ENCODE data around the gene TBC1D14.

The TBC1D14 gene

DNA sequence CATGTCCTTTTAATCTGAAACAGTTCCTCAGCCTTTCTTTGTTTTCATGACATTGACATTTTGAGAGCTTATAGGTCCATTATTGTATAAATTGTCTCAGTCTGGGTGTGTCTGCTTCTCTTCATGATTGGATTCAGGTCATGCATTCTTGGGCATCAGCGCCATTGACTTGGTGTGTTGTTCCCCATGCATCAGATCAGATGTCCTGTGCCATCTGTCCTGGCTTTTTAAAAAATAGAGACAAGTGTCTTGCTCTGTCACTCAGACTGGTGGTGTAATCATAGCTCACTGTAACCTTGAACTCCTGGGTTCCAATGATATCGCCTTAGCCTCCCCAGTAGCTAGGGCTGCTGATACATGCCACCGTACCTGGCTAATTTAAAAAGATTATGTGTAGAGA lies 55.7 kb downstream of the TBC1D14 start:
- Histone ChIP-seq H3K27me3 (replicated peaks) (no peaks in the 10 kb centered on the region), H3K27ac (no peak overlapping the region), H3K4me3 (ENCODE audit: low read depth, low read length) (no peak overlapping the region), H3K36me3 (replicated peaks) (no peaks in the 10 kb centered on the region)
- DNase-seq: no peak
- in situ Hi-C loops (cut with HindIII; ENCODE audit: low pct_ligation_motif_present, low sequenced_read_pairs): no loop called here
- TF ChIP-seq CTCF (IDR thresholded peaks at IDR 0.05; ENCODE audit: low read depth, low read length, missing control alignments): no peak

GRCh38 chr4:6967846-6968340 lies 58.3 kb downstream of the TBC1D14 start:
- no peaks in the 10 kb centered on the region for H3K27me3 ChIP-seq (replicated peaks)
- H3K27ac ChIP-seq: no peak overlapping the region
- no peak for DNase-seq
- H3K4me3 ChIP-seq (ENCODE audit: low read depth, low read length): no peak overlapping the region
- no peak for TF ChIP-seq CTCF (IDR thresholded peaks at IDR 0.05; ENCODE audit: low read depth, low read length, missing control alignments)
- in situ Hi-C loops (cut with HindIII; ENCODE audit: low pct_ligation_motif_present, low sequenced_read_pairs): no loop called here
- H3K36me3 ChIP-seq (replicated peaks): no peaks in the 10 kb centered on the region

DNA sequence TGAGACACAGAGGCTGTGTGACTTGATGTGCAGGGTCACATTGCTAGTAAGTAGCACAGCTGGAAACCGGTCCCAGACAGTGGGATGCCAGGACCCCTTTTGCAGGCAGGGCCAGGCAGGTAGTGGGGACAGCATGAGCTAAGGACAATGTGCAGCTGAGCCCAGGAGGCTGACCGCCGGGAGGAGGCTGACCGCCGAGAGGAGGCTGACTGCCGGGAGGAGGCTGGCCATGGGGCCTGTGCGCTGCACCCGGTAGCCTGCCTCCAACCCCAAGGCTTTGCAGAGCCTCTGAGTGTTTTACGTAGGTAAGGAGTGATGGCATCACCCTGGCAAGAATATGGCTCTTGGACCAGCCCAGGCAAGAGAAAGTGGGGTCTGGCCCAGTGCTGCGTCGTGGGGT lies 58.9 kb downstream of the TBC1D14 start:
- DNase-seq: no peak
- in situ Hi-C loops (cut with HindIII; ENCODE audit: low pct_ligation_motif_present, low sequenced_read_pairs): no loop called here
- Histone ChIP-seq H3K27me3 (replicated peaks) (no peaks in the 10 kb centered on the region), H3K4me3 (ENCODE audit: low read depth, low read length) (no peak overlapping the region), H3K27ac (no peak overlapping the region), H3K36me3 (replicated peaks) (no peaks in the 10 kb centered on the region)
- no peak for TF ChIP-seq CTCF (IDR thresholded peaks at IDR 0.05; ENCODE audit: low read depth, low read length, missing control alignments)

DNA sequence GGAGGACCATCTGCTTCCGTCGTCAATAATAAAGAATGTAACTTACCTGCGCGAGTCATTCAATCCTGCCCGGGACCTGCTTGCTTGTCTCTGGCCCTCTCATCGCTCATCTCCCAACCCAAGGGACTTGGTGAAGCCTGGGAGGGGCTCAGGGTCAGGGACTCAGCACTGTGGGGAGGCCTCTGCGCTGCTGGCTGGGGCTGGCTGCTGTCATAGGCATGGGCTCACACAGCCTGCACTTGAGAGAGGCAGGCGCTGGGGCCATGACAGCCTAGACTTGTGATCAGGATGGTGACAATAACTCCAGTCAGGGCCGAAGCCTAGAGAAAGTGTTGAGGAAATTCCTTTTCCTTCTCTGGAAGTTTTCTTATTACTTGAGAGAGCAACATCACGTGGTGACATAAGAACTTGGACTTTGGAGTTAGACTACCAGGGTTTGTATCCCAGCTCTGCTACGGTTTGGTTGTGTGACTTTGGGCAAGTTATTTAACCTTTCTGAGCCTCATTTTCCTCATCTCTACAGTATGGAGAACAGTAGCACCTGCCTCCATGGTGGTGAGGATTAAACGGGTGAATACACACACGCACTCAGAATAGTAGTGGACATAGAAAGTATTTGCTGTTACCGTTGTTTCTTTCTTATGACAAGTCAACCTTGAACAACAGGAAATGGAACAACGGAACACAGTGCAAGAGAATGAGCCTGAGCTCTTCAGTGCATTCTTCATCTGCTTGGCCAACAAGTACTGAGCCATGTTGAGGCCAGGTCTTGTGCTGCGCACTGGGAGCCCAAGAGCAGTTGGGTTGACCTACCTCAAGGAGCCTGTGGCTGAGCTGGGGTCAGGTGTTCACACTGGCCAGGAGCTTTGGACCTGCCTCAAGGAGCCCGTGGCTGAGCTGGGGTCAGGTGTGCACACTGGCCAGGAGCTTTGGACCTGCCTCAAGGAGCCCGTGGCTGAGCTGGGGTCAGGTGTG lies 60.5 kb downstream of the TBC1D14 start:
- H3K27me3 ChIP-seq (replicated peaks): no peaks in the 10 kb centered on the region
- DNase-seq: no peak
- no peak overlapping the region for H3K4me3 ChIP-seq (ENCODE audit: low read depth, low read length)
- H3K27ac ChIP-seq: no peak overlapping the region
- TF ChIP-seq CTCF (IDR thresholded peaks at IDR 0.05; ENCODE audit: low read depth, low read length, missing control alignments): no peak
- in situ Hi-C loops (cut with HindIII; ENCODE audit: low pct_ligation_motif_present, low sequenced_read_pairs): no loop called here
- H3K36me3 ChIP-seq (replicated peaks): no peaks in the 10 kb centered on the region

DNA sequence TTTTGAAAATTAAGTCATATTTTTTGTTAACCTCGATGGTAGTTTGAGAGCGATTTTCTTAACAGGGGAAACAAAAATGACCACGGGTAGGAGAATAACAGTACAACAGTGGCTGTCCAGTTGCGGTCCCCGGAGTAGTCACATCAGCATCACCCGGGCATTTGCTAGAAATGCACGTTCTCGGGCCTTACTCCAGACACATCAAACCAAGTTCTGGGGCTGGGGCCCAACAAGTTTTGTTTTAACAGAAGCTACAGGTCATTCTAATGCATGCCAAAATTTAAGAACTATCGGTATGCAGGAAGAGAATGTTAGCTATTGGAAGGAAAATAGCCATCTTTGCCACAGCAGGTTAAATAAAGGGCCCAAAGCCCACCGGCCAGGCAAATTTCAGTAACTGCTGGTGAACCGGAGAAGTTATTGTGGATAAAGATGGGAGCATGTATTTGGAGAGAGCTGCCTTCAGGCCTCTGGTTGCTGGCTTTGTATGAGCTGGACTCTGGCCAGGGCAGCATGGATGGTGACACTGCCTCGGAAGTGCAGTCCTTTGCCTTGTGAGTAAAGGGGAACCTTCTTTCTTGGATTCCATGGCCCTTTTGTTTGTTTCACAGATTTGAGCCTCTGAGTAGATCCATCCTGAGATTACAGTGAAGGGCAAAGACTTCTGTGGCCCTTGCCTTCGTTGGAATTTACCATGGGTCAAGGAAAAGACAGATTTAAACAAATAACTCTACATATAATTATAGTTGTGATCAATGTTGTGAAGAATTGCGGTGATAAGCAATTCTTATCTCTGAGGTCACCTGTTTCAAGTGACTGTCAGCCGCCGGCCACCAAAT lies 62.1 kb downstream of the TBC1D14 start:
- H3K27me3 ChIP-seq (replicated peaks): no peaks in the 10 kb centered on the region
- in situ Hi-C loops (cut with HindIII; ENCODE audit: low pct_ligation_motif_present, low sequenced_read_pairs): no loop called here
- H3K27ac ChIP-seq: no peak overlapping the region
- no peaks in the 10 kb centered on the region for H3K36me3 ChIP-seq (replicated peaks)
- H3K4me3 ChIP-seq (ENCODE audit: low read depth, low read length): no peak overlapping the region
- TF ChIP-seq CTCF (IDR thresholded peaks at IDR 0.05; ENCODE audit: low read depth, low read length, missing control alignments): no peak
- DNase-seq: no peak
